Measurements from ENCODE around the gene LMAN1L.

The LMAN1L gene

DNA sequence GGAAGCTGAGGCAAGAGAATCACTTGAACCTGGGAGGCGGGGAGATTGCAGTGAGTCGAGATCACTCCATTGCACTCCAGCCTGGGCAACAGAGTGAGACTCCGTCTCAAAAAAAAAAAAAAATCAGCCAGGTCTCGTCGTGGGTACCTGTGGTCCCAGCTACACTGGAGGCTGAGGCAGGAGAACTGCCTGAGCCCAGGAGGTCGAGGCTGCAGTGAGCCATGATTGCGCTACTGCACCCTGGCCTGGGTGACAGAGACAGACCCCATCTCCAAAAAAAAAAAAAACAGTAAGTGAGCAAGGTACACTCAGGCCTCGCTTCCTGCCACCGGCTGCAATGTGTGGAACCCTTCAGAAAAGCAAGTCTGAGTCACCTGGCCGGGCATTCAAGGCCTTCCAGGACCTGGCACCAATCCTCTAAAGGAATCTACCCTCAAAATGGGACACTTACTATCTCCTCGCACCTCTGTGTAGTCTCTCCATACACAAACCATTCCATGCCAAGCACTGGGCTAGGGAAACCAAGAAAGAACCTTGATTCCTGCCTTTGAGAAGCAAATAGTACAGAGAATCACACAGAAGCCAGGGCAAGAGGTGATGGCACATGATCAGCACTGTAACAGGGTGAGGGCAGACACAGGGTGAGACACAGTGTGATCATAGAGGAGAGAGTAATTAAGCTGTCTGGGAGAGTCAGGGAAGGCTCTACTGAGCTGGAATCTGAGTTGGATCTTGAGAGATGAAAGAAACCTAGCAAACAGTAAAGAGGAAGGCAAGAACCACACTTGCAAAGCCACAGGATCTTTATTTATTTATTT is 50.8 kb downstream of the LMAN1L start:
- DNase-seq = no peak

DNA sequence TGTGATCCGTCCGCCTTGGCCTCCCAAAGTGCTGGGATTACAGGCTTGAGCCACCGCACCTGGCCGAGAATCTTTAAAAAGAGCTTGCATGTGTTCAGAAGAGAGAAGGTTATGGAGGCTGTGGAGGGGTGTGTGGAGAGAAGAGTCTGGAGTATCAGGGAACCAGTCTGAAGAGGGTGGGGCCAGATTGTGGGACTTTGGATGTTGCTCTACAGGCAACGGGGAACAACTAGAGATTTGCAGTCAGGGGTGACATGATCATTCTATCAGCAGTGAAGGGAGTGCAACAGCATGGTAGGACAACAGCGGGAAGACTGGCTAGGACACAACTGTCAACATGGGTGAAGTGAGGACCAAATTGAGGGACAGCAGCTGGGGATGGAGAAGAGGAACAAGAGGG is 51.7 kb downstream of the LMAN1L start:
- no peak for DNase-seq

DNA sequence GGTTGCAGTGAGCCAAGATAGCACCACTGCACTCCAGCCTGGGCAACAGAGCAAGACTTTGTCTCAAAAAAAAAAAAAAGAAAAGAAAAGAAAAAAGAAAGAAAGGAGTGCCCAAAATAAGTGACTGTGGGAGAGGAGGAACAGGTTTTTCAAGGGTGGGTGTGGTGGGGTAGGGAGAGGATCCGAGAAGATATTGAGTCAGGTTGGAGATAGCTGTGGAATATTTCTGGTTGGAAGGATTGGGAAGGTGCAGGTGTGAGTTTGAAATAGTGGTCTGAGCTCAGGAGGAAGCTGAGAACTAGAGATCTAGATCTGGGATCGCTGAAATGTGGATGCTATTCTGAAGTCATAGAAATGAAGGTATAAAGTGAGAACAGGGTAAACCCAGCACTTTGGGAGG is 52.7 kb downstream of the LMAN1L start:
- DNase-seq = no peak

DNA sequence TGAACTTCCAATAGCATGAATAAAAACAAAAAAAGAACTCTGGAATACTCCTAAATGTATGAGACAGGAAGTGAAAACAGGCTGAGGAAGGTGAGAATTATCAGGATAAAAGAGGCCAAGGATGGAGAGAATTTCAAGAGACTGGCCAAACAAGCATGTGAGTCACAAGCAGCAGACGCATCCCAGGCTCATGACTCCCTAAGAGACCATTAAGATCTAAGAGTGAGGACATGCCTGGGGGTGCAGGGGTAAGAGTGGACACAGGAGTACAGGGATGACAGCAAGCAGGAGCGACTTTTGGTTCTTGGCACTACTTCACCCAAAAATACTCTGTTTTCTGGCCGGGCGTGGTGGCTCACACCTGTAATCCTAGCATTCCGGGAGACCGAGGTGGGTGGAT is 53.5 kb downstream of the LMAN1L start:
- DNase-seq = no peak

DNA sequence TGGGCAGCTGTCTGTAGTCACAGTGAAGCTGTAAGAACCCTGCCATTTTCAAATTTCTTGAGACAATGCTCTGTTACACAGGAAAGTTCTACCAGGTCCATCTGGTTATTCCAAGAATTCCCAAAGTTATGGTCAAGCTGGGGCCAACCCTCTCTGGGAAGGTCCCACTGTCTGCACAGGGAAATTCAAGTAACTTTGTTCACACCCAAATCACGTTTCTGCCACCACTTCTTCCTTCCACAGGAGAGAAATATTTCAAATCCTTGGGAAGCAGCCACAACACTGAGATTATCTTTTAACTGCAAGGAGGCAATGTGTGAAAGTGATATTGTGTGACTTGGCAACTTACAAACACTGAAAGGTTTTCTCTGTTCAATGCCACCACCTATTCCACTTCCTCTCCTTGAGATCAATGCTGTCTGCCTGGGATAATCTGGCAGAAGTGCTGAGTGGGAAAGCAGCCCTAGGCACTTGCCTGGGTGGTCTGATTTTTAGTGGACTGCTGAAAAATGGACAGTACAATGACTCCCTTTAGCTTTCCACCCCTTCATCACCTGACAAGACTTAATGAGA is 54.9 kb downstream of the LMAN1L start:
- DNase-seq = no peak

DNA sequence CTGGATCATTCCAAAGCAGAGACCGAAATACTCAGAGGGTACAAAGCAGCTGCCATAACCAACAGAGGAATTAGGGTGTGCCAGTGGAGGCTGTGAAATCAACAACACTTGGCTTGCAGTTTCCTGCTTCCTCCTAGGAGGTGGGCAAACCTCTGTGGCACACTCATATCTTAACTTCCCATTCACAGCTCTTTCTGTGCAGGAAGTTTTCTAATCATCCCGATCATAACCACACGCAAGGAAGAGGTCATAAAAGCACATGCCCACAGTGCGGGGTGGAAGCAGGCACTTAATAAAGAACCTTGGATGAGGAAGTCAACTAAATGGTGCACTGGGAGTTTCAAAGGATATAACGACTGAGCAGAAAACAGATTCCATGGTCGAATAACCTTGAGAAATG is 55.4 kb downstream of the LMAN1L start:
- no peak for DNase-seq

DNA sequence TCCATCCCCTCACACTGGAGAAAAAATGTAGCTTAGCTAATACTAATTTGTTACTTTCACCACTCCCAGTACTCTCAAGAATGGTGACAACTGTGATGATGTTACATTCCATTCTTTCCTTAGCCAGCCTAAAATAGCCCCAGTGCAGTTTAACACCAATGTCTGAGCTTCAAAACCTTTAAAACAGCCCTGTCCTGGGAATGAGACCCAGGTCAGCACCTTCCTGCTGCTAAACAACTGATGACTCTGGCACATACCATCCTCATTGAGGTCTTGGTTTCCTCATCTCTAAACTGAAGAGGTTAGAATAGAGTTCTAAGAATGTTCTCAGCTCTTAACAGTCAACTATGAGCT is 56.7 kb downstream of the LMAN1L start:
- DNase-seq = no peak

DNA sequence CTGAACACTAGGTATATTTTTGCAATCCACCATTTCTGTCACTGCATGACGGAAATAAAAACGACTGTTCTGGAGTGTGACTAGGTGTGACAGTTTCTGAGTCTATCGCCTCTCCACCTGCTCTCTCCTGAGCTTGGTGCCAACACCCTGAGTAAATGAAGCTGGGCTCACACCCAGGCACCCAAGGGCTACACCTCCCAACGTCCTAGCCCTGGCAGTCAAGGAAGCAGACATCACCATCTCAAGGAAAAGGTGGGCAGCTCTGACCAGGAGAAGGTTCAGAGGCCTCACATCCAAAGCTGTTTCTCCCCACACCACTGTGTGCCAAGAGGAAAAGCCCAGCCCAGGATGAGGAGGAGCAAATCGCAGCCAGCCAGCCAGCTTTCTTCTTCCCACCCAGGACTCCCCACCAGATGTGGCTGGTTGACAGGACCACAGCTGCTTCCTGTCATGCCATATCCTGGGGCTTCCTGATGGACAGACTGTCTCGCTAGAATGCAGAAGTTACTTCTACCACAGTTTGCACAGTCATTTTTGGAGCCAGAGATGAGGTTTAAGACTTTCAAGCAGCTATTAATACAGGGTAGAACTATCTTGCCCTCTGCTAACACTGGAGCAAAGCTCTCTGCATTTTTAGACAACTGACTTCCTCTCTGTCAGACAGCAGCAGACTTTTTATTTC is 57.2 kb downstream of the LMAN1L start:
- no peak for DNase-seq

DNA sequence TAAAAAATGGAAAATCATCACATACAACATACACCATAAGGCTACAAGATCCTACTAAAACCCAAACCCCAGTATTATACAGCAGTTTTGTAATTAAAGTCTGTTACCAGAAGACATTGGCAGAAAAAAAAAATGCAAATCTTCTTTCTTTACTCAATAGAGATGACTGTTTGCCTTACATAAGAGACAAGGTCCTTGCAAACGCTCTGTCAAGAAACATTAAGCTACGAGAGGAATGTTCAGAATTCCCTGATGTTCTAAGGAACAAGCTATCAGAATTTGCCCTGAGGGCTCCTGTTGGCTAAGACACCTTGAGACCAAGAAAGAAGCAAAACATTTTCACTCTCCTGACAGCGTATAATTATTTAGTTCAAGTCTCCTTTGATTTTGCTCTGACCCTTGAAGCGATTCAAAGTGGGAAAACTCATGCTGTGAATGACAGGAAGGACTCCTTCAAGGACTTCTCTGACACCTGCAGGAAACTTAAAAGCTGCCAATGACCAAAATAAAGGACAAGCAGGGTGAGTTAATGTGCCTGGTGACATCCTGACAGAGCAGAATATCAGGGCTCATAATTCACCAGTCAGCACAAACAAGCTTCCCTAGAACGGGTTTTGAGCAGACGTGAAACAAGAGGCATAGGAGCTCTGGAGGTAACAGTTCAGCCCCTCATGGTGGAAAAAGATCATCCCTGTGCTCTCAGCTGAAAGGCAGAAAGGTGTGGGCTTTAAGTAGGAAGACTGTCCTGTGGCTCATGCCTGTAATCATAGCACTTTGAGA is 58.0 kb downstream of the LMAN1L start:
- no peak for DNase-seq

DNA sequence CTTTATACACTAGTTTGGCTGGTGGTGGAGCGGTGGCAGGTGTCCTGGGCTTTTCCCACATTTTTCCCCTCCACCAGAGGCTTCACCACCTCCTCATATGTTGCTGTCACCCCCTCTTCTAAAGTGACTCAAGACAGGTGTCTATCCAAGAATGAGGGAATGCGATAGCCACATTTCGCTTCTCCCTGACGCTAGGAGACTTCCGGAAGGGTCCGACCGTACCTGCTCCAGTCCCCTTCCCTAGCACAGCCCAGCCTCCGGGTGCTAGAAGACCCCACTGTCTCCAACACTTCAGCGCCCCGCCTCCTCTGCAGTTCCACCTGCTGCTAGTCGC is 60.0 kb downstream of the LMAN1L start:
- DNase-seq = no peak

DNA sequence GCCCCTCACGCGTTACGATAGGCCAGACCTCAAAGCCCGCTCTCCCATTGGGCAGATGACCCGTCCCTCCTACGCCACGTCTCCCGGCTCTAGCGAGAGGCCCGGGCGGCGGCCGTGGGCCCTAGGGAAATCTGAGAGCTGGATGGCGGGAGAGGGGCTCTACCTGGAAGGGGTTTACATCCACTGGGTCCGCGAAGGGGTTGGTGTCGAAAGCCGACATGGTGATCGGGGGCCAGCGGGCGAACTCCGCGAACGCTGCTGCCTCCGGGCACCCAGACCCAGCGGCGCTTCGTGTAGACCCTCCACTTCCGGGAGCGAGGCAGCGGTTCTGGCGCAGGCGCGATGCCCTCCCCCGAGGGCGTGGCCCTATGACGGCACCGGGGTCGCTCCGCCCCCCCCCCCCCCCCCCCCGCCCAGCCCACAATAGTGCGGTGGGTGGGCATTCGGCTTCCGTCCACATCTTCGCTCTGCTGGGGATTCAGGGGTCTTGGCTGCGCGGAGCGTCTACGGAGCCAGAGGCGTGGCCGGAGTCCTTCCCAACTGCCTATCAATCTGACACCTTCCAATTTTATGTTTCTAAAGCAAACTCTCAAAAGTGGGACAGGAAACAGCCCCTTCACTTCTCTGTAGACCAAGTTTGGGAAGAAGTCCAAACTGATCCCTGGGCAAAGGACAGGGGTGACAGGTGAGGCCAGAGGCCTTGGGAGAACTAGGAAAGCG is 60.6 kb downstream of the LMAN1L start, which contains the start of gene SCAMP2:
Gene SCAMP2, minus strand, starts transcription at position 330 of the 720 bp plus-strand sequence. Its CDS starts 110 bp downstream, at position 220.
- peak; percentile 93 to 95 for DNase-seq

DNA sequence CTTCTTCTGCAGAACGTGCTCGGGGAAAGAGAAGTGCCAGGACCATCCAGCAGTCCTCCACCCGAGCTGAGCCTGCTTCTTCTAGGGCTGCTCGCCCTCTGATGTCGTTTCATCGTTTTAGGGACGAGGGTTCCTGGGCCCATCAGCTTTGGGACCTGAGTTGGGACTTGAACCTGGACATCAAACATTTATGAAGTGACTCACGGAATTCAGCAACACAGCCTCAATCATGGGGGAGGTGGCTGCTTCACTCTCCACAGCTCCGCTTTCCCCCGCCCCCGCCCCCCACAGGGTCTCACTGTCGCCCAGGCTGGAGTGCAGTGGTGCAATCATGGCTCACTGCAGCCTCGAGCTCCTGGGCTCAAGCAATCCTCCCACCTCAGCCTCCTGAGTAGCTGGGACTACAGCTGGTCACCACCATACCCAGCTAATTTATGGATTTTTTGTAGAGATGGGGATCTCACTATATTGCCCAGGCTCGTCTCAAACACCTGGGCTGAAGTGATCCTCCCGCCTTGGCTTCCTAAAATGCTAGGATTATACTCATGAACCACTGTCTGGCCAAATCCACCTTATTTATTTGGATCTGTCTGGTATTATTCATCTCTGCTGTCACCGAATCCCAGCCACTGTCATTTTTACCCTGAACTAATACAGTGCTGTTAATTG is 61.3 kb downstream of the LMAN1L start:
- no peak for DNase-seq
